Neuronal stem cell (in vitro differentiated cells): ENCODE data around the gene PBX2.
"Not testable (repeated sequence)": the region's sequence is repeated elsewhere in the genome, so short reads cannot be mapped to it uniquely, and the experiment has no call there.

Experiments used
- DNase-seq: peaks from one replicate; pipeline ENCODE4 v3.0.0-alpha.2; 2013; ENCODE audit warnings: low spot score
- H2AFZ ChIP-seq: one replicate; pipeline ENCODE4 v1.6.1; 2013; ENCODE audit warnings: mild to moderate bottlenecking, low read length, inconsistent platforms
- H2AK5ac ChIP-seq: 2 replicates; pipeline ENCODE4 v1.6.1; 2013; ENCODE audit warnings: low read depth, mild to moderate bottlenecking, inconsistent platforms, low read length, moderate library complexity, mixed read lengths
- H2BK120ac ChIP-seq: 2 replicates; pipeline ENCODE4 v1.6.1; 2013; ENCODE audit warnings: low read depth, mild to moderate bottlenecking, inconsistent platforms, low read length, moderate library complexity, mixed read lengths
- H2BK12ac ChIP-seq: one replicate; pipeline ENCODE4 v1.6.1; 2013; ENCODE audit warnings: low read length, inconsistent platforms
- H2BK15ac ChIP-seq: 2 replicates; pipeline ENCODE4 v1.6.1; 2013; ENCODE audit warnings: mild to moderate bottlenecking, low read length, inconsistent platforms, mixed read lengths
- H2BK5ac ChIP-seq: one replicate; pipeline ENCODE4 v1.6.1; 2013; ENCODE audit warnings: inconsistent platforms, mild to moderate bottlenecking, low read length, moderate library complexity
- H3K14ac ChIP-seq: one replicate; pipeline ENCODE4 v1.6.1; 2013; ENCODE audit warnings: low read length, inconsistent platforms
- H3K18ac ChIP-seq: 2 replicates; pipeline ENCODE4 v1.6.1; 2013; ENCODE audit warnings: low read length, inconsistent platforms
- H3K23ac ChIP-seq: 2 replicates; pipeline ENCODE4 v1.6.1; 2013; ENCODE audit warnings: low read depth, mild to moderate bottlenecking, mixed read lengths, low read length, inconsistent platforms; ENCODE audit not compliant: poor library complexity
- H3K27ac ChIP-seq: replicated peaks from 3 replicates; pipeline ENCODE4 v1.5.1; 2013; ENCODE audit warnings: low read length, inconsistent platforms
- H3K27me3 ChIP-seq, 3 experiments: 2 replicates each; pipeline ENCODE4 v1.6.1; 2013; ENCODE audit warnings: low read length in 3 of 3, mild to moderate bottlenecking in 2 of 3, inconsistent platforms in 1 of 3, low read depth in 1 of 3, mixed read lengths in 1 of 3, moderate library complexity in 1 of 3; ENCODE audit not compliant: control insufficient read depth in 3 of 3, insufficient read depth in 3 of 3
- H3K36me3 ChIP-seq, 2 donors: replicated peaks in 1 of 2; 2 replicates each; pipeline ENCODE4 v1.6.1; 2013; ENCODE audit warnings: low read length in 2 of 2; ENCODE audit not compliant: control insufficient read depth in 2 of 2, insufficient read depth in 2 of 2
- H3K4ac ChIP-seq: 2 replicates; pipeline ENCODE4 v1.6.1; 2013; ENCODE audit warnings: inconsistent platforms, mild to moderate bottlenecking, low read length, moderate library complexity
- H3K4me1 ChIP-seq, 2 donors: 1 replicate in 1 of 2; 2 replicates in 1 of 2; pipeline ENCODE4 v1.6.1; 2013; ENCODE audit warnings: low read length in 2 of 2, low read depth in 1 of 2; ENCODE audit not compliant: control insufficient read depth in 2 of 2, insufficient read depth in 1 of 2
- H3K4me2 ChIP-seq: one replicate; pipeline ENCODE4 v1.6.1; 2013; ENCODE audit warnings: mild to moderate bottlenecking, low read length, inconsistent platforms; ENCODE audit not compliant: insufficient read depth, poor library complexity, severe bottlenecking
- H3K4me3 ChIP-seq, 2 donors: 2 replicates each; pipeline ENCODE4 v1.5.1; 2013; ENCODE audit warnings: low read length in 2 of 2, mild to moderate bottlenecking in 2 of 2, inconsistent platforms in 1 of 2, moderate library complexity in 1 of 2
- H3K79me1 ChIP-seq: one replicate; pipeline ENCODE4 v1.6.1; 2013; ENCODE audit warnings: low read depth, mild to moderate bottlenecking, inconsistent platforms, low read length, moderate library complexity
- H3K9ac ChIP-seq: one replicate; pipeline ENCODE4 v1.6.1; 2013; ENCODE audit warnings: mild to moderate bottlenecking, low read depth, low read length, inconsistent platforms; ENCODE audit not compliant: poor library complexity
- H3K9me3 ChIP-seq, 2 donors: replicated peaks in 1 of 2; 2 replicates each; pipeline versions ENCODE3 to v1.6.1; 2013; ENCODE audit warnings: low read length in 2 of 2, mild to moderate bottlenecking in 2 of 2, inconsistent platforms in 1 of 2, low read depth in 1 of 2, mixed read lengths in 1 of 2, moderate library complexity in 1 of 2; ENCODE audit not compliant: control insufficient read depth in 2 of 2, insufficient read depth in 1 of 2
- H4K8ac ChIP-seq: one replicate; pipeline ENCODE4 v1.6.1; 2013; ENCODE audit warnings: low read depth, mild to moderate bottlenecking, inconsistent platforms, low read length, moderate library complexity
- H4K91ac ChIP-seq: one replicate; pipeline ENCODE4 v1.6.1; 2013; ENCODE audit warnings: low read length, low read depth, mild to moderate bottlenecking, inconsistent platforms; ENCODE audit not compliant: poor library complexity
- WGBS, 2 donors: extraction: QIAGEN DNeasy Blood & Tissue Kit; methylation state at CpG; one replicate each; pipeline ENCODE4 v1.1.7; 2013; ENCODE audit warnings: missing lambda C conversion rate in 2 of 2, mixed read lengths in 1 of 2; ENCODE audit not compliant: insufficient read length in 2 of 2, insufficient replicate concordance in 1 of 2; ENCODE audit errors: extremely low coverage in 2 of 2; 5-methylcytosine and 5-hydroxymethylcytosine counted together

Gene PBX2

DNA sequence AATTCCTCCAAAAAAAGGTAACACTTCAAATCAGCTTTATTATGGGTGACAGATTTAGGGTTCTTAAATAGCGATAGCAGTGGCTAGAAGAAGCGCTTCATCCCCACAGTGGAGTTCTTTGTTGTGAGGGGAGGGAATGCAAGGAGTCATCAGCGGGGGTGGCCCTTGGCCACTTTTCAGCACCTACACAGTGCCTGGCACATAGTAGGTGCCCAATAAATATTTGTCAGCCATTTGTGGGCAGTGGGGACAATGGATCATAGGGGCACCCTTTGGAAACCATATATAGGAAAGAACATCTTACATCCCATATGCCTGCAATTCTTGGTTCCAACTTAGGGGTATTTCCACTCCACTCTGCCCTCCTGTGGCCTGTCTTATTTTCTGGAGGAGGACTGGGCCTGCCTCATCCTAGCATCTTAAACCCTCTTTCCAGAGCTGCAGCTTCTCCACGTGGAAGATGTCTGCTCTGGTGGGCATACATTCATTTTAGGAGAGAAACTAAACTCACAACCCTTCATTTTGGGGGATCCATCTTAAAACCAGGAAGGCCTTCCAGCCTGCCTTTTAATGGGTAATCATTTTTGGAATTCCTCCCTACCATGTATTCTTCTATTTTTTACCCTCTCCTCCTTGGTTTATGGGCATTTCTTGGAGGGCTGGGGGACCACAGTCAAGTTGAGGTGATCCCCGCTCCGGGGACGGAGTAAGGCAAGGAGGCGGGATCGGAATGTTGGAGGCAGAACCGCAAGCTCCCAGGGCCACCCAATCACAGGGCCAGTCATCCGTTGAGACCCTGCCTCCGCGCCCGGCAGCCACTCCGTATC, 5.0 kb upstream of the PBX2 start:
- no CpG with 5 or more reads among the region's 15 CpGs for WGBS, 2 donors

DNA sequence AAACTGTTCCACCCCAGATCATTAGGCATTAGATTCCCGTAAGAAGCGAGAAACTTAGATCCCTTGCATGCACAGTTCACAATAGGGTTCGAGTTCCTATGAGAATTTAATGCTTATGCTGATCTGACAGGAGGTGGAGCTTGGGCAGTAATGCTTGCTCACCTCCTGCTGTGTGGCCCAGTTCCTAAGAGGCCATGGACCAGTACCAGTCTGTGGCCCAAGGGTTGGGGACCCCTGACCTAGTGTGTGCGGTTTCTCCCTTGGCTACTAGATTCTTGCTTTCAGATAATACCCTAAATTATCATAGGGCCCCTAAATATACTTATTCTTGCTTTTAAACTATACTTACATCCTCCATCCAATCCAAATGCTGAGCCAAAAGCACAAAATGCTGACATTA, 4.4 kb upstream of the PBX2 start:
- Histone ChIP-seq H4K91ac (no peak overlapping the region), H3K23ac (no peak overlapping the region), H3K79me1 (no peaks in the 10 kb centered on the region), H3K27ac (no peak overlapping the region), H3K4ac (no peak overlapping the region), H2BK12ac (peak overlapping the region; percentile 2), H3K9ac (no peak overlapping the region), H3K14ac (no peak overlapping the region), H3K27me3 (no peaks in the 10 kb centered on the region), H2BK15ac (no peak overlapping the region), H3K4me3 (peak overlapping the region in 1 of 2 donors; percentile 51), H3K18ac (no peak overlapping the region), H3K36me3 (no peaks in the 10 kb centered on the region), H2AK5ac (peak overlapping the region; percentile 47), H4K8ac (no peak overlapping the region), H2BK120ac (no peak overlapping the region), H2AFZ (no peak overlapping the region), H3K4me2 (no peak overlapping the region), H3K4me1 (peaks cover 31 to 37% of the 10 kb centered on the region in 2 donors), H2BK5ac (no peak overlapping the region), H3K9me3 (no peaks in the 10 kb centered on the region)
- no CpG with 5 or more reads among the region's 4 CpGs for WGBS, 2 donors
- no peak for DNase-seq

More for the DNA sequence above, 5.0 kb upstream of the PBX2 start:
- H3K14ac ChIP-seq = no peak overlapping the region
- no peak overlapping the region for H2BK15ac ChIP-seq
- H3K9ac ChIP-seq = no peak overlapping the region
- H2BK5ac ChIP-seq = no peak overlapping the region
- H3K9me3 ChIP-seq = no peaks in the 10 kb centered on the region
- peaks cover 31 to 37% of the 10 kb centered on the region in 2 donors for H3K4me1 ChIP-seq
- no peak for DNase-seq
- H3K27me3 ChIP-seq = no peaks in the 10 kb centered on the region
- H3K79me1 ChIP-seq = no peaks in the 10 kb centered on the region
- H3K4ac ChIP-seq = no peak overlapping the region
- H3K36me3 ChIP-seq = no peaks in the 10 kb centered on the region
- H3K4me2 ChIP-seq = peak overlapping the region; percentile 53
- peak overlapping the region; percentile 51 to 64 for H3K4me3 ChIP-seq
- H3K23ac ChIP-seq = peak overlapping the region; percentile 100
- no peak overlapping the region for H4K91ac ChIP-seq
- no peak overlapping the region for H2AK5ac ChIP-seq
- H3K18ac ChIP-seq = peak overlapping the region; percentile 24
- H2BK120ac ChIP-seq = no peak overlapping the region
- H2BK12ac ChIP-seq = no peak overlapping the region
- H4K8ac ChIP-seq = no peak overlapping the region
- H2AFZ ChIP-seq = no peak overlapping the region
- H3K27ac ChIP-seq = peak overlapping the region; percentile 92

- H4K8ac ChIP-seq, H3K4me2 ChIP-seq, DNase-seq, H2AK5ac ChIP-seq, H2BK12ac ChIP-seq, H3K36me3 ChIP-seq, H2BK120ac ChIP-seq, H2BK5ac ChIP-seq, H3K14ac ChIP-seq, H3K9ac ChIP-seq, H3K9me3 ChIP-seq, H3K4me3 ChIP-seq, H2BK15ac ChIP-seq, H3K23ac ChIP-seq, H3K79me1 ChIP-seq, H3K18ac ChIP-seq, H4K91ac ChIP-seq, H3K27me3 ChIP-seq, H3K27ac ChIP-seq, H3K4ac ChIP-seq: not testable (repeated sequence)
- peak overlapping the region; percentile 59 for H2AFZ ChIP-seq
- no CpG with 5 or more reads among the region's 13 CpGs for WGBS, 2 donors
- H3K4me1 ChIP-seq = peaks cover 37 to 41% of the 10 kb centered on the region in 2 donors
Observed at GRCh38 chr6:32193096-32193495, 3.1 kb upstream of the PBX2 start.

- DNase-seq = no peak
- H3K4me1 ChIP-seq = peaks cover 39 to 41% of the 10 kb centered on the region in 2 donors
- H3K14ac ChIP-seq = peak within 1 kb of the TSS; percentile 58
- H3K4ac ChIP-seq = peak within 1 kb of the TSS; percentile 53
- H3K18ac ChIP-seq = peak within 1 kb of the TSS; percentile 93
- peak within 1 kb of the TSS; percentile 98 for H3K27ac ChIP-seq
- peak within 1 kb of the TSS; percentile 97 for H2BK15ac ChIP-seq
- no peak within 1 kb of the TSS for H3K4me3 ChIP-seq
- H2BK120ac ChIP-seq = peak within 1 kb of the TSS; percentile 88
- H3K4me2 ChIP-seq = no peak within 1 kb of the TSS
- H3K9ac ChIP-seq = no peak within 1 kb of the TSS
- H3K9me3 ChIP-seq = no peaks in the 10 kb centered on the region
- peaks cover 3 to 6% of the 10 kb centered on the region in 2 donors for H3K36me3 ChIP-seq
- H3K79me1 ChIP-seq = peaks cover 4% of the 10 kb centered on the region
- no peaks in the 10 kb centered on the region for H3K27me3 ChIP-seq
- H3K23ac ChIP-seq = peak within 1 kb of the TSS; percentile 44
- H4K8ac ChIP-seq = no peak within 1 kb of the TSS
- no CpG with 5 or more reads among the region's 5 CpGs for WGBS, 2 donors
- peak within 1 kb of the TSS; percentile 83 for H4K91ac ChIP-seq
- H2AK5ac ChIP-seq = peak within 1 kb of the TSS; percentile 58
- peak within 1 kb of the TSS; percentile 59 for H2AFZ ChIP-seq
- H2BK5ac ChIP-seq = peak within 1 kb of the TSS; percentile 88
- H2BK12ac ChIP-seq = peak within 1 kb of the TSS; percentile 99
Observed at GRCh38 chr6:32192608-32193039, 2.6 kb upstream of the PBX2 start, which contains the start of gene GPSM3. GPSM3 (minus strand) TSS chr6:32192643; CDS start chr6:32192513, 130 bp downstream.
